CD4-positive, alpha-beta T cell treated with Interleukin-6 for 4 hours (primary cell): ENCODE results near the gene RHBDL3.
"Not testable (repeated sequence)": the region's sequence is repeated elsewhere in the genome, so short reads cannot be mapped to it uniquely, and the experiment has no call there.

Experiments used
- DNase-seq: peaks from one replicate; pipeline ENCODE4 v3.0.0-alpha.2; 2020; ENCODE audit warnings: mixed read lengths

Gene RHBDL3

GRCh38 chr17:32265192-32265923 is at the start of gene RHBDL3:
Gene RHBDL3, plus strand, starts transcription at chr17:32265832. Its CDS starts 358 bp downstream, at chr17:32266190.
- peak; percentile 33 for DNase-seq

GRCh38 chr17:32222621-32223020 is 43.0 kb upstream of the RHBDL3 start:
- DNase-seq, result no peak

GRCh38 chr17:32223703-32224102 is 41.9 kb upstream of the RHBDL3 start:
- DNase-seq, result no peak

- no peak for DNase-seq
Observed at GRCh38 chr17:32226886-32227285, 38.7 kb upstream of the RHBDL3 start.

- no peak for DNase-seq
Observed at GRCh38 chr17:32227910-32228309, 37.7 kb upstream of the RHBDL3 start.

- no peak for DNase-seq
Observed at GRCh38 chr17:32235588-32235987, 30.0 kb upstream of the RHBDL3 start.

- no peak for DNase-seq
Observed at GRCh38 chr17:32239456-32239855, 26.2 kb upstream of the RHBDL3 start.

GRCh38 chr17:32240750-32241149 is 24.9 kb upstream of the RHBDL3 start:
- DNase-seq, result no peak

GRCh38 chr17:32241640-32242039 is 24.0 kb upstream of the RHBDL3 start:
- DNase-seq, result no peak

GRCh38 chr17:32249475-32249874 is 16.2 kb upstream of the RHBDL3 start:
- no peak for DNase-seq

GRCh38 chr17:32253117-32253611 is 12.5 kb upstream of the RHBDL3 start:
- DNase-seq, result peak; percentile 49

GRCh38 chr17:32256012-32256700 is 9.5 kb upstream of the RHBDL3 start:
- DNase-seq, result no peak

GRCh38 chr17:32256701-32257019 is 9.0 kb upstream of the RHBDL3 start:
- DNase-seq, result no peak

GRCh38 chr17:32258383-32259140 is 7.1 kb upstream of the RHBDL3 start:
- no peak for DNase-seq

GRCh38 chr17:32259586-32259985 is 6.0 kb upstream of the RHBDL3 start:
- no peak for DNase-seq

GRCh38 chr17:32261417-32261736 is 4.3 kb upstream of the RHBDL3 start:
- DNase-seq, result no peak

- DNase-seq, result no peak
Observed at GRCh38 chr17:32261936-32262510, 3.6 kb upstream of the RHBDL3 start.

GRCh38 chr17:32263515-32263914 is 2.1 kb upstream of the RHBDL3 start:
- DNase-seq, result not testable (repeated sequence)

GRCh38 chr17:32264140-32264799 is 1.4 kb upstream of the RHBDL3 start:
- DNase-seq, result no peak

GRCh38 chr17:32264823-32265191 is 825 bp upstream of the RHBDL3 start:
- no peak for DNase-seq

- DNase-seq, result no peak
Observed at GRCh38 chr17:32266051-32266388, 388 bp downstream of the RHBDL3 start.

GRCh38 chr17:32266389-32267301 is 1.0 kb downstream of the RHBDL3 start:
- peak; percentile 19 for DNase-seq
